ENCODE results near the gene NR2C2AP.

DNA sequence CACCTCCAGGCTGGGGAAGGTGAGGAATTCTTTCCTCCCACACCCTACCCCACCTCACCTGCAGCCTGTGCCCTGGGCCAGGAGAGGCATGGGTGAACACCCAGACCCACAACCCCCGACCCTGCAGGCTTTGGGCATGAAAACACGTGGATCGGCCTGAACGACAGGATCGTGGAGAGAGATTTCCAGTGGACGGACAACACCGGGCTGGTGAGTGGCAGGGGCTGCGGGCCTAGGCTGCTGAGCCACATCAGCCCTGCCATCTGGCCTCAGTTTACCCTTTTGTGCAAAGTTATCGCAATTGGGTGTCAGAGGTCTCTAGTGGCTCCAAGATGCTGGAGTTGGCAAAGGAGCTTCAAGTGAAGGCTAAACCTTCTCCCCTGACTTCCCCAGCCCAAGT is 37.3 kb upstream of the NR2C2AP start:
- no peak for TF ChIP-seq POLR2A (IDR thresholded peaks at IDR 0.05; ENCODE audit: low read length)
- TF ChIP-seq GATA1 (IDR thresholded peaks at IDR 0.05; ENCODE audit: low read depth, low read length) = no peak

Data from erythroblast (primary cell).